Globus pallidus (tissue), 1 donor: ENCODE measurements around the gene ETV6.
"Not testable (repeated sequence)": the region's sequence is repeated elsewhere in the genome, so short reads cannot be mapped to it uniquely, and the experiment has no call there.

Experiments used
- DNase-seq: peaks from one replicate; pipeline ENCODE4 v3.0.0-alpha.2; 2015; ENCODE audit warnings: low spot score

The ETV6 gene

GRCh38 chr12:11649413-11650285 is at the start of gene ETV6:
Gene ETV6 (plus strand): TSS chr12:11649674. CDS start chr12:11650128, 454 bp downstream.
- peak; percentile 81 for DNase-seq

- DNase-seq = no peak
Measured at GRCh38 chr12:11600199-11600598, 49.3 kb upstream of the ETV6 start.

GRCh38 chr12:11601647-11602046 is 47.8 kb upstream of the ETV6 start:
- DNase-seq = no peak

DNA sequence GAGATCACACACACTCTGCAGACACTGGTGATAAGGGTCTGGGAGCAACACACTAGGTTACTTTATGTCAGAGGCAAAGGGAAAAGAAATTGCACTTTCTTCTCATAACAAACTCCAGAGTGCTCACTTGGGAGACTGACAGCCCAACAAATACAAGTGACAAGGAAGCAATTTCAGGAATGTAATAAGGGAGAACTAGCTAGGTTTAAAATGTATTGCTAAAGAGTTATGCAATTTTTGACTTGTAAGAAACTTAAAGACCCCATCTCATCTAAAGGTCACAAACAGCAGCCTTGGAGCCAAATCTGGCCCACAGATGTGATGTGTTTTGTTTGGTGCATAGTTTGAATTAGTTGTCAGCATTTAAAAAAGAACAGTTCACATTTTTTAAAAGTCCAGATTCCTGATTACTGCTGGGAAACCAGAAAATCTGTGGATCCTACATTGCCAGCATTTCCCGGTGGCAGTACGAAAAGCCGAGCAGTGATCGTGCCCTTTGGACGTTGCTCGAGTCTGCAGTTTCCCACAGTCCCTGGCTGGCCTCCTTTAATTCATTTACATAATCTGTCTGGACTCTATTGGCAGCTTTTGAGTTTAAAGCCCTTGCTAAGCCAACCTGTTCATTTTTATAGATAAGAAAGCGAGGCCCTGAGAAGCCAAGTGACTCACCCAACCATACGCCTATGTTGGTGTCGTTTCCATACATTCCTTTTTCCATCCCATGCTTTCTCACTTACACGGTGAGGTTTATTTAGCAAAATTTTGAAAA is 42.0 kb upstream of the ETV6 start:
- no peak for DNase-seq

GRCh38 chr12:11609045-11609444 is 40.4 kb upstream of the ETV6 start:
- DNase-seq = no peak

GRCh38 chr12:11615481-11615880 is 34.0 kb upstream of the ETV6 start:
- DNase-seq = no peak

- DNase-seq = no peak
Measured at GRCh38 chr12:11618046-11618445, 31.4 kb upstream of the ETV6 start.

GRCh38 chr12:11621797-11622423 is 27.6 kb upstream of the ETV6 start:
- peak; percentile 26 for DNase-seq

DNA sequence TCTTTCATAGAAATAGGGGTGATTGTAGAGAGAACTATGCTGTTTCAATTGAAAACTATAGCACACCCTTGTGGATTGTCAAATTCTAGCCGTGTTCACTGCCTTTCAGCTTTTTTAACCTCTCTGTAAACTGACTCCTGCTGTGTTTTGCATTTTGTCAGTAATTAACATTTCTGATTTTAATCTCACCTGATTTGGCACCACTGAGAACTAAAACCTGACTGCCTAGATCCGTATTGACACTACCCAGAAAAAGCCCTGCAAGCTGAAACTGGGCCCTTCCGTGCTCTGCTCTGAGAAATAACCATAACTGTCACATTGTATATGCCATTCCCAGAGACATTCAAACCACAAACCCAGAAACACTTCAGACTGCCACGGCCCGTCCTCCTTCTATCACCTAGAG is 26.6 kb upstream of the ETV6 start:
- no peak for DNase-seq

- no peak for DNase-seq
Measured at GRCh38 chr12:11623382-11623781, 26.1 kb upstream of the ETV6 start.

GRCh38 chr12:11624116-11624515 is 25.4 kb upstream of the ETV6 start:
- DNase-seq = no peak

DNA sequence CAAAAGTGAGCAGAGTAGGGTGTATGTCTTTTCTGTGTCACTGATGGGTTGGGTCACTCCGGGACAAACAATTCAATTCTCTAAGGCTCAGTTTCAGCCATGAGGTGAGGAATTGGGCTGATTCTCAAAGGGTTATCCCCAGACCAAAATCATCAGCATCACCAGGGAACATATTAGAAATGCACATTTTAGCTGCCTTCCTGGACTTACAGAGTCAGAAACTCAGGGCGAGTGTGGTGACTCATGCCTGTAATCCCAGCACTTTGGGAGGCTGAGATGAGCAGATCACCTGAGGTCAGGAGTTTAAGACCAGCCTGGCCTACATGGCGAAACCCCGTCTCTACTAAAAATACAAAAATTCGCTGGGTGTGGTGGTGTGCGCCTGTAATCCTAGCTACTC is 21.8 kb upstream of the ETV6 start:
- DNase-seq = not testable (repeated sequence)

- no peak for DNase-seq
Measured at GRCh38 chr12:11628353-11628752, 21.1 kb upstream of the ETV6 start.

GRCh38 chr12:11630046-11630706 is 19.3 kb upstream of the ETV6 start:
- no peak for DNase-seq

DNA sequence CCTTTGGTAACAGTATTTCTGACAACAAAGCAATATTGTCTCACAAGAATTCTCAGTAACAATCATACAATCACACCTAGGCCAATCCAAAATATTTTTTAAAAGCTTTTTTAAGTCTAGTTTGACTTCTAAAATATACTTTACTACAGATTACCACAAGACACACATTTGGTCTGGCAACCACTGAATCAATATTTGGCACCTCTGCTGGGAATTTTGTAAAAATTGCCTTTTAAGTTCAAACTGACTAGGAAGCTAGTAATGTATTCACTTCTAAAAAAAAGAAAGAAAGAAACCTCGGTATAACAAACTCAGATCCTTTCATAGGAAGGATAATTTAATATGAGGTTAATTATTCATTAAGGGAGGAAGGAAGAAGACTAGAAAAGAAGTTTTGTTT is 18.2 kb upstream of the ETV6 start:
- no peak for DNase-seq

DNA sequence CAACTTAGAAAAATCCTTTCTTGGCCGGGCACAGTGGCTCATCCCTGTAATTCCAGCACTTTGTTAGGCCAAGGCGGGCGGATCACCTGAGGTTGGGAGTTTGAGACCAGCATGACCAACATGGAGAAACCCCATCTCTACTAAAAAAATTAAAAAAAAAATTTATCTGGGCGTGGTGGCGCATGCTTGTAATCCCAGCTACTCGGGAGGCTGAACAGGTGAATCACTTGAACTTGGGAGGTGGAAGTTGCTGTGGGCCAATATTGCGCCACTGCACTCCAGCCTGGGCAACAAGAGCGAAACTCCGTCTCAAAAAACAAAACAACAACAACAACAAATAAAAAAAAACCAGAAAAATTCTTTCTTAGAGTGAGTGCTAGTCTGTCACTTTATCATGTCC is 17.6 kb upstream of the ETV6 start:
- DNase-seq = not testable (repeated sequence)

GRCh38 chr12:11633968-11634367 is 15.5 kb upstream of the ETV6 start:
- no peak for DNase-seq

GRCh38 chr12:11635341-11635740 is 14.1 kb upstream of the ETV6 start:
- DNase-seq = no peak

DNA sequence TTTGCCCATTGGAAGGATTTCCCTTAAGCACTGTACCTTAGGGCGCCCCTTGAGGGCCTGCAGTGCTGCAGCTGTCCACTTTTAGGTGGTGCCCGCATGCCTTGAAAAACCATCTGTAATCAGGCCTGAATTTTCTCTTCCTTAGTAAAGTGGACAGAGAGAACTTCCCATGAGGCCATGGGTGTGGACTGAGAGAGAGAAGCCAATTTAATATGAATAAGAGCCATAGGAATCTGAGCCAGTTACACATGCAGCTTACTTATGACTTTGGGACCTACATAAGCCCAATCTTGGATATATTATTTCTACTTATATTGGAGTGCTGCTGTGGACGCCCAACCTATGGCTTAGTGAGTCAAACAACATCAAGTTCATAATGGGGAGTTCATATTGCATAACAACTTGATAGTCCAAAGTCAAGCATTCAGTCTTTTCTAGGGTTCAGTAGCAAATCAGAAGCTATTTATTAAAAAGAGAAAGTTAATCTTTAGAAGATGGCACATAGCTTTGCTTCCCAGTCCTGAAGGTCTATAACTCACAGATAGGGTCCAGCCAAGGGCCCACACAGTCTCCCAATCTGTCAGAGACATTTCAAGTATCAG is 11.1 kb upstream of the ETV6 start:
- DNase-seq = no peak

- DNase-seq = no peak
Measured at GRCh38 chr12:11639454-11639853, 10.0 kb upstream of the ETV6 start.

DNA sequence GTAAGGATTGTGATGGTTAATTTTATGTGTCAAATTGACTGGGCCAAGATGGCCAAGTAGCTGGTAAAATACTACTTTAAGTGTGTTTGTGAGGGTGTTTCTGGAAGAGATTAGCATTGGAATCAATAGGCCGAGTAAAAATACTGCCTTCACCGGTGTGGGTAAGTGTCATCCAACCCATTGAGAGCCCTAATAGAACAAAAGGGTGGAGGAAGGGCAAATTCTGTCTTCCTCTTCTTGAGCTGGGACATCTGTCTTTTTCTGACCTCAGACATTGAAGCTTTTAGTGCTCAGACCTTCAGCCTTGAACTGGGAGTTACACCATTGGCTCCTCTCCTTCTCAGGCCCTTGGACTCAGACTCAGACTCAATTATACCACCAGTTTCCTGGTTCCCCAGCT is 8.0 kb upstream of the ETV6 start:
- DNase-seq = no peak

- no peak for DNase-seq
Measured at GRCh38 chr12:11642785-11643184, 6.7 kb upstream of the ETV6 start.
